ENCODE measurements around the gene TRIM24. TPM values are rescaled to one million over a fixed set of nuclear protein-coding genes. Genes with fewer than 3 reads are reported as not detected.

TRIM24 gene
- total RNA-seq, 2 donors from 2014 or later = 4.7 to 9.1 TPM

DNA sequence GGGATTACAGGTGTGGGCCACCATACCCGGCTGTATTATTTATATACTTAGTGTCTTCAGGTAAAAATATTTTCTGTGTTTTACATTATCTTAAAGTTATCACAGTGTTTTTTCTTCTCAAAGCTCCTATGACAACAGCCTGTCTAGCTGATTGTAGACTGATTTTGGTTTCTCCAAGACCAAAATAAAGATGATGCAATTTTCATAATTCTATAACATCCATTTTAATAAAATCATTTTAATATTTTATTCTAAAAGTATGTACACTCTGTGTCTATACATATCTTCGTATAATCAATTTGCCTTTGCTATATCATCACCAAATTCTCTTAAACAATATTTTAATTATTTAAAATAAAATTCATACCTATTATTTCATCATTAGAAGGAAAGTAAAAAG lies 108.6 kb downstream of the TRIM24 start:
- Histone ChIP-seq H3K9me3 (peaks cover 24% of the 10 kb centered on the region), H3K4me3 (no peak overlapping the region), H3K27ac (no peak overlapping the region), H3K36me3 (peaks cover 48% of the 10 kb centered on the region), H3K4me1 (ENCODE audit: control insufficient read depth in 1 of 2, low read depth in 2 of 2) (no peaks in the 10 kb centered on the region), H3K27me3 (replicated peaks; ENCODE audit: insufficient read depth) (no peaks in the 10 kb centered on the region)
- DNase-seq (ENCODE audit: low spot score) (no peak), ATAC-seq (ENCODE audit: insufficient number of reproducible peaks, low FRiP score, low read depth) (no peak)
- TF ChIP-seq, protein P1, sequence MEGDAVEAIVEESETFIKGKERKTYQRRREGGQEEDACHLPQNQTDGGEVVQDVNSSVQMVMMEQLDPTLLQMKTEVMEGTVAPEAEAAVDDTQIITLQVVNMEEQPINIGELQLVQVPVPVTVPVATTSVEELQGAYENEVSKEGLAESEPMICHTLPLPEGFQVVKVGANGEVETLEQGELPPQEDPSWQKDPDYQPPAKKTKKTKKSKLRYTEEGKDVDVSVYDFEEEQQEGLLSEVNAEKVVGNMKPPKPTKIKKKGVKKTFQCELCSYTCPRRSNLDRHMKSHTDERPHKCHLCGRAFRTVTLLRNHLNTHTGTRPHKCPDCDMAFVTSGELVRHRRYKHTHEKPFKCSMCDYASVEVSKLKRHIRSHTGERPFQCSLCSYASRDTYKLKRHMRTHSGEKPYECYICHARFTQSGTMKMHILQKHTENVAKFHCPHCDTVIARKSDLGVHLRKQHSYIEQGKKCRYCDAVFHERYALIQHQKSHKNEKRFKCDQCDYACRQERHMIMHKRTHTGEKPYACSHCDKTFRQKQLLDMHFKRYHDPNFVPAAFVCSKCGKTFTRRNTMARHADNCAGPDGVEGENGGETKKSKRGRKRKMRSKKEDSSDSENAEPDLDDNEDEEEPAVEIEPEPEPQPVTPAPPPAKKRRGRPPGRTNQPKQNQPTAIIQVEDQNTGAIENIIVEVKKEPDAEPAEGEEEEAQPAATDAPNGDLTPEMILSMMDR (IDR thresholded peaks at IDR 0.05) = no peak

DNA sequence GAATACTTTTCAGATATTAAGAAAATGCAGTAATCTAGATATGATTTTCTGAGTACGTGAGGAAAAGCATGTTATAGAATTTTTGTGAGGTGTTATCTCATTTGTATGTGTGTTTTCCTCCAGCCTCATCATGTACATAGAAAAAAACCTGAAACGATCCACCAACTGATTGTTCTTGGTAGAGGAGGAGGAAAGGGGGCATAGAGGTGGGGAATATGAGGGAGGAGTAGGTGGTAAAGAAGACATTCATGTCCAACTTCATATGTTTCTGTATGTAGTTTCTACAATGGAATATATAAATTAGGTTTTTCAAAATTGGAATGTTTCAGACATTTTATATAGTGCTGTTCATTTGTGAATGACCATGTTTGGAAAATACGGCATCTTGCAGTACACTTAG lies 109.4 kb downstream of the TRIM24 start:
- H3K27ac ChIP-seq = no peak overlapping the region
- H3K4me1 ChIP-seq (ENCODE audit: control insufficient read depth in 1 of 2, low read depth in 2 of 2) = no peaks in the 10 kb centered on the region
- ATAC-seq (ENCODE audit: insufficient number of reproducible peaks, low FRiP score, low read depth) = no peak
- TF ChIP-seq, protein P1 (IDR thresholded peaks at IDR 0.05) = no peak
- DNase-seq (ENCODE audit: low spot score) = no peak
- peaks cover 19% of the 10 kb centered on the region for H3K9me3 ChIP-seq
- H3K4me3 ChIP-seq = no peak overlapping the region
- H3K36me3 ChIP-seq = peaks cover 40% of the 10 kb centered on the region
- H3K27me3 ChIP-seq (replicated peaks; ENCODE audit: insufficient read depth) = no peaks in the 10 kb centered on the region

DNA sequence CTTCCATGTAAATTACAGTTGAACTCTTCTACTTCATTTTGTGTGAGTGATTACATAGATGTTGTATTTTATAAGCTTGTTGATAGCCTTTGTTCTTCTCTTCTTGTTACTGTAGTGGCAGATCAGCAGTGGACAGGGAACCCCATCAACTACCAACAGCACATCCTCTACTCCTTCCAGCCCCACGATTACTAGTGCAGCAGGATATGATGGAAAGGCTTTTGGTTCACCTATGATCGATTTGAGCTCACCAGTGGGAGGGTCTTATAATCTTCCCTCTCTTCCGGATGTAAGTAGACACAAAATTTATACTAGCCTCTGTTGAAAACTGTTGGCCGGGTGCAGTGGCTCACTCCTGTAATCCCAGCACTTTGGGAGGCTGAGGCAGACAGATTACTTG lies 110.7 kb downstream of the TRIM24 start:
- Histone ChIP-seq H3K27me3 (replicated peaks; ENCODE audit: insufficient read depth) (no peaks in the 10 kb centered on the region), H3K9me3 (peaks cover 8% of the 10 kb centered on the region), H3K36me3 (peaks cover 29% of the 10 kb centered on the region), H3K4me1 (ENCODE audit: control insufficient read depth in 1 of 2, low read depth in 2 of 2) (no peaks in the 10 kb centered on the region), H3K4me3 (no peak overlapping the region), H3K27ac (no peak overlapping the region)
- no peak for DNase-seq (ENCODE audit: low spot score)
- no peak for ATAC-seq (ENCODE audit: insufficient number of reproducible peaks, low FRiP score, low read depth)
- TF ChIP-seq, protein P1 (IDR thresholded peaks at IDR 0.05) = no peak

DNA sequence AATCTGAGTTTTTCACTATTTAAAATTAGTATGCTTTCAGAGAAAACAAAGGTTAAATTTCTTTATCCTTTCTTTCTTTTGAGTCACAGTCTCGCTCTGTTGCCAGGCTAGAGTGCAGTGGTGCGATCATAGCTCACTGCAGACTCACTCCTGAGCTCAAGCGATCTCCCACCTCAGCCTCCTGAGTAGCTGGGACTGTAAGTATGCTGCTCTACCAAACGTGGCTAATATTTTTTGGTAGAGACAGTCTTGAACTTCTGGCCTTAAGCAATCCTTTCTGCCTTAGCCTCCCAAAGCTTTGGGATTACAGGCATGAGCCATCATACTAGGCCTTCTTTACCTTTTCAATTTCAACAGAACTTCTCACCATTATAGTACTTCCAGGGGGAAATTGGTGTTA lies 113.7 kb downstream of the TRIM24 start:
- Histone ChIP-seq H3K27ac (no peak overlapping the region), H3K27me3 (replicated peaks; ENCODE audit: insufficient read depth) (no peaks in the 10 kb centered on the region), H3K9me3 (no peaks in the 10 kb centered on the region), H3K4me1 (ENCODE audit: control insufficient read depth in 1 of 2, low read depth in 2 of 2) (no peaks in the 10 kb centered on the region), H3K4me3 (no peak overlapping the region), H3K36me3 (peaks cover 23% of the 10 kb centered on the region)
- DNase-seq (ENCODE audit: low spot score) (no peak), ATAC-seq (ENCODE audit: insufficient number of reproducible peaks, low FRiP score, low read depth) (no peak)
- TF ChIP-seq, protein P1 (IDR thresholded peaks at IDR 0.05) = no peak

DNA sequence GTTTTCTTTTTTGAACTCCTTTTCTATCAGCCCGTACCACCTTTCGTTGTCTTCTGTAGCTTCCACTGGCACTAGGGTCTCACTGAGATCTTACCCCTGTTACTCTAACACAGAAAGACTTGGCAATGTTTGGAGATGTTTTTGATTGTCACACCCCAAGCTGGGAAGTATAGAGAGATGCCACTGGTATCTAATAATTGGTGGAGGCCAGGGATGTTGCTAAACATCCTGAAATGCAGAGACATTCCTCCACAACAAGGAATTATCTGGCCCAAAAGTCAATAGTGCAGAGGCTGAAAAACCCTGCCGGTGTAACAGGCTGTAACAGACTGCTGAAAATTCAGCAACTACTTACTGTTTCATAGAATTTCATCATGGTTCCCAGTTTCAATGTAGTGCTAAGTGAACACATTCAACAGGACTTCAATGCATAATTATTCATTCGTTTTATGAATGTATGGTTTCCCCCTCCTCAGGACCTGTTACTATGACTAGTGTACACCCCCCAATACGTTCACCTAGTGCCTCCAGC lies 115.9 kb downstream of the TRIM24 start:
- Histone ChIP-seq H3K36me3 (peaks cover 34% of the 10 kb centered on the region), H3K27ac (no peak overlapping the region), H3K27me3 (replicated peaks; ENCODE audit: insufficient read depth) (no peaks in the 10 kb centered on the region), H3K4me1 (ENCODE audit: control insufficient read depth in 1 of 2, low read depth in 2 of 2) (no peaks in the 10 kb centered on the region), H3K9me3 (no peaks in the 10 kb centered on the region), H3K4me3 (no peak overlapping the region)
- ATAC-seq (ENCODE audit: insufficient number of reproducible peaks, low FRiP score, low read depth) (no peak), DNase-seq (ENCODE audit: low spot score) (no peak)
- TF ChIP-seq, protein P1 (IDR thresholded peaks at IDR 0.05) = no peak

All from thoracic aorta (tissue), 2 donors.